T-helper 2 cell treated with Interferon-gamma antibody and Interleukin-4, amounts not matched to agents 5 μg/mL and 100 μg/mL, for 36 hours (primary cell): Measurements from ENCODE around the gene PLCD1.

Source experiments
- DNase-seq: peaks from one replicate; pipeline ENCODE4 v3.0.0; 2021; ENCODE audit warnings: low spot score
- H3K27ac Mint-ChIP-seq: one replicate; pipeline ENCODE4 v1.8.0; 2021; ENCODE audit warnings: mild to moderate bottlenecking, mixed read lengths
- H3K27me3 Mint-ChIP-seq: one replicate; pipeline ENCODE4 v1.8.0; 2021; ENCODE audit warnings: low read depth, mixed read lengths
- H3K36me3 Mint-ChIP-seq: one replicate; pipeline ENCODE4 v1.8.0; 2021; ENCODE audit warnings: low read depth, mixed read lengths
- H3K4me1 Mint-ChIP-seq: one replicate; pipeline ENCODE4 v1.8.0; 2021; ENCODE audit warnings: low read depth, mixed read lengths
- H3K4me3 Mint-ChIP-seq: one replicate; pipeline ENCODE4 v1.8.0; 2022; ENCODE audit warnings: mild to moderate bottlenecking, moderate library complexity, mixed read lengths
- H3K9me3 Mint-ChIP-seq: one replicate; pipeline ENCODE4 v1.8.0; 2021; ENCODE audit warnings: mixed read lengths

The PLCD1 gene

DNA sequence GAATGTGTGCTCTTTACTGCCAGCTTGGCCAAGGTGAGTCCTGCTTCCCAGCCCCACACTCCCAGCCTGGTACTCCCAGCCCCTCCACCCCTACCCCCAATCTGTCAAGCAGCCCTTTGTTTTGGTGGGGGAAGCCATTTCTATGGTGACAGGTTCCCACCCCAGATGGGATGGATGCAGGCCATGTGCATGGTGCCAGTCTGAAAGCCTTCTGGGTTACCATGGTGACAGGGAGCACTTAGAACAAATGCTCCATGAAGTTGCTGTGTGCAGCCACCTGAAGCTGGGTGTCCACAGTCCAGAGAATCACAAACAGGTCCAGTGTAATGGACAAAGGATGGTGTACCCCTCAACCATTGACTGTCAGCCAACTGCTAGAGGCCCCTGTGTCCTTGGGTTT lies 58.0 kb downstream of the PLCD1 start:
- H3K36me3 Mint-ChIP-seq: peaks cover 2% of the 10 kb centered on the region
- no peak overlapping the region for H3K27ac Mint-ChIP-seq
- no peak for DNase-seq
- no peaks in the 10 kb centered on the region for H3K27me3 Mint-ChIP-seq
- no peaks in the 10 kb centered on the region for H3K9me3 Mint-ChIP-seq
- H3K4me1 Mint-ChIP-seq: peaks cover 3% of the 10 kb centered on the region
- no peak overlapping the region for H3K4me3 Mint-ChIP-seq

DNA sequence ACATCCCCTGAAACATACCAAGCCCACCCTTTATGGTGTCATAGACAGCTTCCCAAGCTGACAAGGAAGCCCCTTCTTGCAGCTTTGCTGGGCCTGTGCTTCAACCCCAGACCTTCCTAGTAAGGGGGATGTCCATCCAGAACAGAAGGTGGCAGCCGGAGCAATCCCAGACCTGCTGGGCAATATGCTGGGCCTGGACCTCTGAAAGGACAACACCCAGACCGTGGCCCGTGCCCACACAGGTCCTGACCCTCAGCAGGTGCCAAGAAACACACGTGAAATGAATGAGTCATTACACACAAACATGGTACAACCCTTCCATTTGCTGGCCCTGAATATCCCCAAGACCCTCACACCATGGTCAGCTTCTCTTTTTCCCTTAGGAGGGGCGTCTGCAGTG lies 58.6 kb downstream of the PLCD1 start:
- DNase-seq: no peak
- no peaks in the 10 kb centered on the region for H3K27me3 Mint-ChIP-seq
- no peak overlapping the region for H3K4me3 Mint-ChIP-seq
- H3K9me3 Mint-ChIP-seq: no peaks in the 10 kb centered on the region
- H3K4me1 Mint-ChIP-seq: peaks cover 3% of the 10 kb centered on the region
- H3K36me3 Mint-ChIP-seq: peaks cover 2% of the 10 kb centered on the region
- no peak overlapping the region for H3K27ac Mint-ChIP-seq

DNA sequence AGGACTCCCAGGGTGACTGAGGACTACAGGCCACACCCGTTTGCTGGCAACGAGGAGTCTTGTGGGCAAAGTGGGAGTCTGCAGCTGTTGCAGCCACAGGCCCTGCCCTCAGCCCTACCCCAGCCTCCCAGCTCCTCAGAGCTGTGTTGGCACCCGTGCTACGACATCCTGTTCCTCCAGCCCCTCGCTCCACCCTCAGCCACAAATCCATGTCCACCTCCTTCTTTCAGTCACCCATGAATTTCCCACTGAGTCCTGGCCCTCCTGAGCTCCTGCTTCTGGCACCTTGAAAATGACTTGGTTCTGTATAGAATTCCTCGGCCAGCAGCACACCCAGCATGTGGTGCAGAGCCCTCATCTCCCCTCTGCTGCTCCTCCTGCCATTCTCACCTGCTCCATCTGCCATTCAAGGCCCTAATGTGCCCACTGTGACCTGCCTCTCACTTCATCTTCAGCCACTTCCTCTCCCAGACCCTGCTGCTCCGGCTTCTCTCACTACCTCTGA lies 59.8 kb downstream of the PLCD1 start:
- no peak overlapping the region for H3K27ac Mint-ChIP-seq
- H3K9me3 Mint-ChIP-seq: no peaks in the 10 kb centered on the region
- no peak overlapping the region for H3K4me3 Mint-ChIP-seq
- H3K4me1 Mint-ChIP-seq: no peaks in the 10 kb centered on the region
- DNase-seq: no peak
- H3K27me3 Mint-ChIP-seq: no peaks in the 10 kb centered on the region
- no peaks in the 10 kb centered on the region for H3K36me3 Mint-ChIP-seq

DNA sequence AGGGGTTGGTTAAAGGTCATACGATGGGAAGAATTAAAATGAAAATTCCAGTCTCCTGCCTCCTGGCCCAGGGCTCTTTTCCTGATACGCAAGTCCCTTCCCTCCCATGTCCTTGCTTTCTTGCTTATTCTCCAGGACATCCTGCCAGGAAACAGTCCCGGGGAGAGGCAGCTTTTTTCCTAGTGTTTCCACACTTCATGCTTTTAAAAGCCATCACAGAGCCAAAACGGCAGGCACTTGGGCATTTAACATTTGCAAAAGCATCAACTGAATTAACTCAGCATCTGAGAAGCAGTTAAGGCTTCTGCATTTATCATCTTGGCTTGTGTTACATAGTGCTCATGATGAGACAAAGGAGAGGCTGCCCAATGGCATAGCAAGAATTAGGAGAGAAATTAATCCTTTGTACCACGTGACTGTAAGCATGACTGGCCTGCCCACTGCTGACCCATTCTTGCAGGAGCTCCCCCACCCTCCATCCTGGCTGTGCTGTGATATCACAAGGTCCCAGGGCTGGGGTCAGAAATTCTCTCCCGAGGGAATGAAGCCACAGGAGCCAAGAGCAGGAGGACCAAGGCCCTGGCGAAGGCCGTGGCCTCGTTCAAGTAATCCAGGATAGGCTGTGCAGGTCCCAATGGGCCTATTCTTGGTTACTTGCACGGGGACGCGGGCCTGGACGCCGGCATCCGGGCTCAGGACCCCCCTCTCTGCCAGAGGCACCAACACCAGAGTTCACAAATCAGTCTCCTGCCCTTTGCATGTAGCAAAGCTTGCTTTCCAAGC lies 60.4 kb downstream of the PLCD1 start:
- no peak for DNase-seq
- H3K4me1 Mint-ChIP-seq: no peaks in the 10 kb centered on the region
- H3K4me3 Mint-ChIP-seq: no peak overlapping the region
- H3K27me3 Mint-ChIP-seq: no peaks in the 10 kb centered on the region
- no peaks in the 10 kb centered on the region for H3K9me3 Mint-ChIP-seq
- H3K27ac Mint-ChIP-seq: no peak overlapping the region
- H3K36me3 Mint-ChIP-seq: no peaks in the 10 kb centered on the region

DNA sequence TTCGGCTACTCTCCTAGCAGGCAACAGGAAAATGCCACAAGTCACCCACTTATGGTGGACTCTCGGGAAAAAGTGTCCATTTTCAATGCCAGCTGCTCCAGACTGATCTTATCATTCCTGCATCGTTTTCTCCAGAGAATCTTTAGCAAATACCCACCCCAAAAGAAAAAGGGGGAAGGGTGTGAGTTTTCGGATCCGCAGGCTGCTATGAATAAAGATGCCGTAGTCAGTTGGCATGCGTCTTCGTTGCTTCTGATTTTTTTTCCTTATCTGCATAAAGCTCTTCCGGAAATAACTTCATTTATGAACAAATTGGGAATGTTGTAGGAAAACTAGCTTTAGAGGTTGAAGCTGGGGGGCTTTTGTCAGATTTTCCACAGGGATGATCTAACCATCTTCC lies 61.2 kb downstream of the PLCD1 start:
- Mint-ChIP-seq H3K4me1 (peaks cover 1% of the 10 kb centered on the region), H3K9me3 (no peaks in the 10 kb centered on the region)

DNA sequence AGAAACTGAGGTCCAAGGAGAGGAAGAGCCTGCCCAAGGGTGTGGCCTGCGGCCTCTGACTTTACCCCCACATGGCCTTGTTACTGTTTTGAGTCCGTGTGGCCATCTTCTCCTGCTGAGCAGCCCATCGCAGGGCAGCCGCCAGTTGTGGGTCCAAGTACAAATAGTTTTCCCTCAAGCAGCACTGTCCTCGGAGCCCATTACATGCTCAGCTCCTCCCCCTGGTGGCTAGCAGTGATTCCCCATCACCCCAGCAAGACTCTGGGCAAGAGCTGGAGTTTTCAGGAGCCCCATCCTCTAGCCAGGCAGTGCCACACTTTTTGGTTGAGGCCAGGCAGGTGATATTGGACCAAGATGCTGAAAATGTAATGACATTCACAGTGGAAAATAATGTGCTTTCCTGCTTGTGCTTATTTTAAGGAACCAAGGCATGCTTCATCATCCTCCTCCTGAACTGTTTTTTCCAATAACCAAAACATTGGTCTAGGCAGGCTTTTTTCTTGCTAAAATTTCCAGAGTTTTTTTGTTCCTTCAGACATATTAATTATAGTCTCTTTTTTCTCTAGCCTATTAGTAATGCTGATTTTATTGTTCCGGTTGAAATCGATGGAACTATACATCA lies 62.1 kb downstream of the PLCD1 start:
- peak; percentile 42 for DNase-seq
- H3K36me3 Mint-ChIP-seq: no peaks in the 10 kb centered on the region
- H3K27me3 Mint-ChIP-seq: no peaks in the 10 kb centered on the region
- no peak overlapping the region for H3K27ac Mint-ChIP-seq
- H3K4me1 Mint-ChIP-seq: peaks cover 2% of the 10 kb centered on the region
- no peak overlapping the region for H3K4me3 Mint-ChIP-seq
- H3K9me3 Mint-ChIP-seq: no peaks in the 10 kb centered on the region

More for the DNA sequence above, 61.2 kb downstream of the PLCD1 start:
- Mint-ChIP-seq H3K36me3 (no peaks in the 10 kb centered on the region), H3K27ac (no peak overlapping the region), H3K27me3 (no peaks in the 10 kb centered on the region), H3K4me3 (no peak overlapping the region)
- DNase-seq: no peak

DNA sequence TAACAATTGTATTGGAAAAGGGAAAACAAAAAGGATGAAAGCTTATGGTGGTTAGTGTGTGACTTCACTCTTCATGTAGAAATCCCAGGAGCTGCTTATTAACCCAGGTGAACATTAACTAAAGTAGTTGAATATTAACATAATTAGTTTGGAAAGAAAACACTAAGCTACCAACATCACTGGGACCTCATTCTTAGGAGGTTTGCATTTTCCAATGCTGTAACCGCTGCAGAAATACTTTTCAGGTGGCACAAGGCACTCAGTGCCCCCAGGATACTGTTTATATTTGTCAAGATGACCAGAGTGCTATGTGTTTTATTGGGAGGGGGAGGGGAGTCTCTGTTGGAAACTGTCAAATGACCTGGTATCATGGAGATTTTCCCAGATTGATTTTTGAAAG lies 64.7 kb downstream of the PLCD1 start:
- H3K27me3 Mint-ChIP-seq: no peaks in the 10 kb centered on the region
- no peak for DNase-seq
- no peak overlapping the region for H3K27ac Mint-ChIP-seq
- no peaks in the 10 kb centered on the region for H3K9me3 Mint-ChIP-seq
- H3K4me1 Mint-ChIP-seq: peaks cover 2% of the 10 kb centered on the region
- H3K36me3 Mint-ChIP-seq: no peaks in the 10 kb centered on the region
- no peak overlapping the region for H3K4me3 Mint-ChIP-seq

DNA sequence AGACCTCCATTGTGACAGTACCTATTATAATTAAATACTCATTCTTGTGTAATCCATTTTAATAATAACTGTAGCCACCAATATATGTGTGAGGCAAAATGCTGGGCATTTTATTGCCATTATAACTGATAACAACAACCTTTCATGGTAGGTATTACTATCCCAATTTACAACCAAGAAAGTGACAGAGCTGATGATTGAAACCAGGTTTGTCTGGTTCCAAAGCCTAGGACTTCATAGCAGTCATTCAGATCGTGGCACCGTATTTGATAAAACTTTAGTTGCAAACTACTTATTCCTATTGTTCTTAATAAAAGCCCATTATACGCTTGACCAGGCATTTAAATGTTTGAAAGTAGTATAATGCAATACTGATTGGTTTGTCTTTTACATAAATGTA lies 65.3 kb downstream of the PLCD1 start:
- H3K27ac Mint-ChIP-seq: no peak overlapping the region
- peaks cover 2% of the 10 kb centered on the region for H3K4me1 Mint-ChIP-seq
- H3K27me3 Mint-ChIP-seq: no peaks in the 10 kb centered on the region
- no peaks in the 10 kb centered on the region for H3K36me3 Mint-ChIP-seq
- no peaks in the 10 kb centered on the region for H3K9me3 Mint-ChIP-seq
- DNase-seq: no peak
- no peak overlapping the region for H3K4me3 Mint-ChIP-seq

DNA sequence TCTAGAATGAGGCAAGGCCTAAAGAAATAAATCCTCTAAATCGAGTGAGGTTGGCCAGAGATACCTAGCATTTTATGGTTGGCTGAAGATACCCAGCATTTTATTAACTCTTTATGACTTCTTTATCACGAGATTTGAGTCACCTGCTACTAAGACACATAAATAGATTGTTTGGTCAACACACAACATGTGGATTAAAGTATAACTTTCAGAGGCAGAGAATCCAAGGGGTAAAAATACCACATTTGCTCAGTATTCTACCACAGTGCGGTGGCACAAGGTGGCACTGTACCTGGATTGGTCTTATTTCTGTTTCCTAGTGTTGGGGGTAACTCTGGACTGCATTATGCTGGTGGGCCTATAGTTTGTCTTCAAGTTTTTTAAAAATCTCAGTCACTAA lies 65.8 kb downstream of the PLCD1 start:
- Mint-ChIP-seq H3K27ac (no peak overlapping the region), H3K9me3 (no peaks in the 10 kb centered on the region), H3K27me3 (no peaks in the 10 kb centered on the region), H3K36me3 (no peaks in the 10 kb centered on the region), H3K4me3 (no peak overlapping the region), H3K4me1 (peaks cover 2% of the 10 kb centered on the region)
- no peak for DNase-seq

DNA sequence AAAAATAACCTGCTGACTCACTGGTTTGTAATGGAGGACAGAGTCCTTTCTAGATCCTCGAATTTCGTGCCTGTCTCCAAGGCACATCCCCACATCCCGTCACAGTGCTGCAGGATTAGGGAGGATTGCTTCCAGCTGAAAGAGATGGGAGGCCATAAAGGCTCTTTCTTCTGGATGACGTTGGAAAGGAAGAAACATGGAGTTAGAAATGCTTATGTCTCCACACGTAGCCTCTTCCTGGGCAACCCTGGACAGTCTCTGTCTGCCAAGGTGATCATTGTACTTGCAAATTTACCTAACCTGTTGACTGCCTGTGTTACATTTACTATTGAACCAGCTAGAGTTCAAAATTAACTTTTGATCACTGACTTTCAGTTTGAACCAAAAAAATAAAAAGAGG lies 66.4 kb downstream of the PLCD1 start:
- no peak overlapping the region for H3K27ac Mint-ChIP-seq
- H3K4me3 Mint-ChIP-seq: no peak overlapping the region
- no peaks in the 10 kb centered on the region for H3K36me3 Mint-ChIP-seq
- H3K4me1 Mint-ChIP-seq: peaks cover 3% of the 10 kb centered on the region
- DNase-seq: no peak
- H3K9me3 Mint-ChIP-seq: no peaks in the 10 kb centered on the region
- no peaks in the 10 kb centered on the region for H3K27me3 Mint-ChIP-seq

DNA sequence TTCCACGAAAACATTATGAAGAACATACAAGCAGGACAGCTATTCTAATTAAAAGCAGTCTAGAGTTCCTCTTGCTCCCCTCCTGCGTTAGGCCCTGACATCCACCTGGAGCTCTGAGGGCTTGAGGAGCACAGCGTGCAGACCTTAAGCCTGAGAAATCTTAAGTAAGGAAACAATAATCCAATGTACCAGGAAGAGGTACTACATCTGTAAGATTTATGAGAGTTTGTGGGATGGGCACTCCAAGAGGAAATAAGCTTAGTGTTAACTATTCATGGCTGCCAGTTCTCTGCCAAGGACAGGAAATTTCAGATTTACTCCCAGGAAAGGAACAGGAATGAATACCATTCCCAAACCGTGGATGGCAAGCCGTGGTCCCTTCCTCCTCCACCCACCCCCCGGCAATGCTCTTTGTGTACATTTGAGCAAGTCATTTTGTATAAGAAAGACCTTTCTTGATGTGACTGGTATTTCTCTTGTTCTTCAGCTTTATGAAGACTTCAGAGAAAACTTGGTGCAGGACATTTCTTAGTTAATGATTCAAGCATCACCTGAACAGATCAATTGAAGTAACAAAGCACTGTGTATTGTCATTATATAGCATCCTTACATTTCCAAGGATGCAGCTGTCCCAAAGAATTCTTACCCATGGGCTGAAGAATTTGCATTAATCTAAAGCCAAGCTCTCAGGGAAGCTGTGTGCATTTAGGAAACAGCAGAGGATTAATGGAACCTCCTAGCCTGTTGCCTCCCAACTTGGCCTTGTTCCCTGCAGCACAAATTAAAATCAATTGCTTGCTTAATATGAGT lies 67.6 kb downstream of the PLCD1 start:
- Mint-ChIP-seq H3K4me3 (no peak overlapping the region), H3K36me3 (no peaks in the 10 kb centered on the region), H3K9me3 (no peaks in the 10 kb centered on the region), H3K27me3 (no peaks in the 10 kb centered on the region), H3K27ac (no peak overlapping the region), H3K4me1 (peaks cover 13% of the 10 kb centered on the region)
- DNase-seq: no peak

DNA sequence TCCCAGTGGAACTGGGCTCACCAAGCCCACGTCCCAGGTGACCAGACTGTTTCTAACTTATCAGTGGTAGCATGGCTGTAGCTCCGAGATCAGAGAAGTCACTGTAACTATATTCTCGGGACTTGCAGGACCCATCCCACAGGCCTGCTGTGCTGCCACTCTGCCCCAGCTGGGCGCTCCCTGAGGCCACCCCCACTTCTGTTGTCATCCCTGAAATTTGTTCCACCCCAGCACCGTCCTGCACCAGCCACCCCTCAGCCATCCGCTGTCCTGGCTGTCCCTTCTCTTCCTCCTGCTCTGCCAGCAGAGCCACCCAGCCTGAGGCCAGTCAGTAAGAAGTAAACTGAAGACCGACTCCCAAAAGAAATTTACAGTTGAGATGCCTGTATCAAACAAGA lies 71.9 kb downstream of the PLCD1 start:
- Mint-ChIP-seq H3K36me3 (peaks cover 2% of the 10 kb centered on the region), H3K27me3 (no peaks in the 10 kb centered on the region), H3K4me3 (peak overlapping the region; percentile 65), H3K27ac (peak overlapping the region; percentile 86), H3K9me3 (peaks cover under 1% of the 10 kb centered on the region), H3K4me1 (peaks cover 22% of the 10 kb centered on the region)
- DNase-seq: no peak
